A549 (cell line): Measurements from ENCODE around the gene GALNT7. TPM values are rescaled to one million over a fixed set of nuclear protein-coding genes. Genes with fewer than 3 reads are reported as not detected.

Experiments
- ATAC-seq, 2 experiments: fragments of 200-7000 bp in 1 of 2; fragments of >200 bp in 1 of 2; cut with Nextera tagmentation in 1 of 2; cut with Tn5 transposase in 1 of 2; 3 replicates each; pipeline versions ENCODE4 v1.8.0 to v1.9.1; 2018 to 2020; ENCODE audit warnings: mild to moderate bottlenecking in 1 of 2, moderate library complexity in 1 of 2
- CTCF ChIA-PET: fragments of 300-600 bp; sonication (Branson Sonifier 250); formaldehyde crosslinking; extraction: SDS; loops from one replicate; lab custom pipeline; 2021; ENCODE audit warnings: antibody characterized with exemption, inconsistent platforms; lab: Yijun Ruan, JAX
- POLR2A ChIA-PET: fragments of 350-600 bp; formaldehyde crosslinking; extraction: SDS; loops from one replicate; lab custom pipeline; 2021; ENCODE audit warnings: antibody characterized with exemption, inconsistent platforms; lab: Yijun Ruan, JAX
- DNase-seq, 2 experiments: peaks; one replicate each; pipeline versions ENCODE4 v3.0.0 to v3.0.0-alpha.2; 2011 to 2016; ENCODE audit warnings: low read depth in 1 of 2, low spot score in 1 of 2
- FAIRE-seq: peaks from 2 replicates; lab custom pipeline; 2011; peaks lifted over from hg19 to GRCh38; lab: Jason Lieb, UNC
- H3K27ac ChIP-seq, 2 experiments: fragments of >200 bp; sonication (Bioruptor Twin); formaldehyde crosslinking; 3 replicates each; pipeline ENCODE4 v1.5.1; 2016 to 2017
- H3K4me1 ChIP-seq: fragments of >200 bp; sonication (Bioruptor Twin); formaldehyde crosslinking; 3 replicates; pipeline ENCODE4 v1.6.1; 2016
- H3K4me2 ChIP-seq: fragments of >200 bp; sonication (Bioruptor Twin); formaldehyde crosslinking; 3 replicates; pipeline ENCODE4 v1.6.1; 2016
- H3K4me3 ChIP-seq: fragments of >200 bp; sonication (Bioruptor Twin); formaldehyde crosslinking; 3 replicates; pipeline ENCODE4 v1.5.1; 2016
- H3K9me3 ChIP-seq: fragments of >200 bp; sonication (Bioruptor Twin); formaldehyde crosslinking; 3 replicates; pipeline ENCODE4 v1.6.1; 2016
- CBX8 ChIP-seq: fragments of 200-600 bp; sonication (generic); IDR thresholded peaks from 2 replicates; pipeline ENCODE4 v1.6.1; 2016
- CEBPB ChIP-seq, 2 experiments: fragments of >200 bp in 1 of 2; sonication (Bioruptor Twin) in 1 of 2; formaldehyde crosslinking in 1 of 2; IDR thresholded peaks; 2 replicates each; pipeline ENCODE4 v1.6.1; 2012 to 2016
- CHD2 ChIP-seq: fragments of 150-350 bp; IDR thresholded peaks from 2 replicates; pipeline ENCODE4 v1.6.1; 2014; ENCODE audit warnings: low read length; ENCODE audit not compliant: partially characterized antibody
- CHD4 ChIP-seq: fragments of 200-600 bp; sonication (generic); IDR thresholded peaks from 2 replicates; pipeline ENCODE4 v1.6.1; 2016; ENCODE audit warnings: antibody characterized with exemption, mild to moderate bottlenecking, borderline replicate concordance
- EHF ChIP-seq: fragments of 250-450 bp; sonication (Bioruptor Pico); IDR thresholded peaks from 2 replicates; pipeline ENCODE4 v1.5.0; 2020; ENCODE audit warnings: mild to moderate bottlenecking
- EP300 ChIP-seq, 2 experiments: fragments of >200 bp; sonication (Bioruptor Twin); formaldehyde crosslinking; IDR thresholded peaks; 2 replicates in 1 of 2; 3 replicates in 1 of 2; pipeline ENCODE4 v1.6.1; 2016 to 2017
- ESRRA ChIP-seq: fragments of 150-350 bp; IDR thresholded peaks from 2 replicates; pipeline ENCODE4 v1.6.1; 2014; ENCODE audit warnings: mild to moderate bottlenecking, low read length, borderline replicate concordance
- FOSL2 ChIP-seq, 2 experiments: fragments of 450-650 bp in 1 of 2; fragments of >200 bp in 1 of 2; sonication (Bioruptor Twin) in 1 of 2; formaldehyde crosslinking; IDR thresholded peaks; 2 replicates each; pipeline versions ENCODE4 v1.5.0 to v1.6.1; 2016 to 2020; ENCODE audit warnings: mild to moderate bottlenecking in 1 of 2, moderate library complexity in 1 of 2
- FOXS1 ChIP-seq: fragments of 250-450 bp; sonication (Bioruptor Pico); IDR thresholded peaks from 2 replicates; pipeline ENCODE4 v1.5.0; 2020; ENCODE audit warnings: mild to moderate bottlenecking, moderate library complexity
- GATA3 ChIP-seq: IDR thresholded peaks from 2 replicates; pipeline ENCODE4 v1.6.1; 2012; ENCODE audit warnings: borderline replicate concordance
- HEYL ChIP-seq: fragments of 250-450 bp; sonication (Bioruptor Pico); IDR thresholded peaks from 2 replicates; pipeline ENCODE4 v1.8.0; 2021; ENCODE audit warnings: mild to moderate bottlenecking, moderate library complexity
- HOXB5 ChIP-seq: fragments of 250-450 bp; sonication (Bioruptor Pico); IDR thresholded peaks from 2 replicates; pipeline ENCODE4 v1.5.0; 2020; ENCODE audit warnings: mild to moderate bottlenecking, moderate library complexity
- JUN ChIP-seq, 2 experiments: fragments of >200 bp; sonication (Bioruptor Twin); formaldehyde crosslinking; IDR thresholded peaks; 2 replicates in 1 of 2; 3 replicates in 1 of 2; pipeline ENCODE4 v1.6.1; 2016 to 2017
- KDM1A ChIP-seq: fragments of 200-600 bp; sonication (generic); IDR thresholded peaks from 2 replicates; pipeline ENCODE4 v1.6.1; 2016; ENCODE audit warnings: low read depth, mild to moderate bottlenecking
- KDM5A ChIP-seq: fragments of 200-600 bp; sonication (generic); IDR thresholded peaks from 2 replicates; pipeline ENCODE4 v1.6.1; 2016; ENCODE audit warnings: antibody characterized with exemption, mild to moderate bottlenecking
- MYC ChIP-seq: IDR thresholded peaks from 2 replicates; pipeline ENCODE4 v1.6.1; 2012; ENCODE audit warnings: mild to moderate bottlenecking, inconsistent platforms, low read length, improper control_type of control experiment, borderline replicate concordance
- NPAS2 ChIP-seq: fragments of 250-450 bp; sonication (Bioruptor Pico); IDR thresholded peaks from 2 replicates; pipeline ENCODE4 v1.8.0; 2022; ENCODE audit warnings: mild to moderate bottlenecking, moderate library complexity, borderline replicate concordance
- NR3C1 ChIP-seq: fragments of >200 bp; sonication (Bioruptor Twin); formaldehyde crosslinking; IDR thresholded peaks from 3 replicates; pipeline ENCODE4 v1.6.1; 2017
- PHF8 ChIP-seq: fragments of 200-600 bp; sonication (generic); IDR thresholded peaks from 2 replicates; pipeline ENCODE4 v1.6.1; 2016; ENCODE audit warnings: low read depth, mild to moderate bottlenecking, antibody characterized with exemption, moderate library complexity, borderline replicate concordance
- RAD21 ChIP-seq, 2 experiments: fragments of >200 bp in 1 of 2; sonication (Bioruptor Twin) in 1 of 2; formaldehyde crosslinking in 1 of 2; IDR thresholded peaks in 1 of 2; conservative IDR thresholded peaks in 1 of 2; 2 replicates in 1 of 2; 3 replicates in 1 of 2; pipeline ENCODE4 v1.6.1; 2012 to 2018; ENCODE audit warnings: inconsistent platforms in 1 of 2
- RFX5 ChIP-seq: fragments of 450-650 bp; IDR thresholded peaks from 2 replicates; pipeline ENCODE4 v1.7.1; 2014; ENCODE audit warnings: antibody characterized with exemption, mild to moderate bottlenecking, moderate library complexity
- ZC3H11A ChIP-seq: fragments of 450-650 bp; IDR thresholded peaks from 2 replicates; pipeline ENCODE4 v1.6.1; 2014; ENCODE audit warnings: antibody characterized with exemption, mild to moderate bottlenecking
- ZFP36 ChIP-seq: fragments of 450-650 bp; IDR thresholded peaks from 2 replicates; pipeline ENCODE4 v1.6.1; 2014; ENCODE audit warnings: borderline replicate concordance; ENCODE audit not compliant: partially characterized antibody
- ZNF302 ChIP-seq: fragments of 250-450 bp; sonication (Bioruptor Pico); IDR thresholded peaks from 2 replicates; pipeline ENCODE4 v1.9.0; 2021; ENCODE audit warnings: inconsistent platforms, mild to moderate bottlenecking, moderate library complexity
- WGBS: methylation state at CpG from one replicate; pipeline ENCODE4 v1.1.6; 2017; ENCODE audit errors: missing lambda C conversion rate; 5-methylcytosine and 5-hydroxymethylcytosine counted together
- polyA plus RNA-seq, 4 experiments: library from polyadenylated mRNA; depleted of rRNA in 3 of 4; stranded (reverse); fragments of >200 nt; fragmentation: RNase III in 1 of 4; extraction: RNeasy Plus Mini Kit Qiagen cat#74134 plus additional on column Dnase treatment in 1 of 4; gene quantifications; 2 replicates in 3 of 4; 3 replicates in 1 of 4; pipeline ENCODE4 v1.2.3, GENCODE V29; 2011 to 2017
- TF ChIP-seq, protein P1 (sequence below): fragments of >200 bp; sonication (Bioruptor Twin); formaldehyde crosslinking; IDR thresholded peaks from 2 replicates; pipeline ENCODE4 v1.6.1; 2016
- TF ChIP-seq, protein P2 (sequence below): fragments of 450-650 bp; IDR thresholded peaks from 2 replicates; pipeline ENCODE4 v1.6.1; 2014; ENCODE audit warnings: antibody characterized with exemption
- TF ChIP-seq, protein P3 (sequence below): IDR thresholded peaks from 2 replicates; pipeline ENCODE4 v1.6.1; 2012
- TF ChIP-seq, protein P4 (sequence below): fragments of 250-450 bp; sonication (Bioruptor Pico); IDR thresholded peaks from 2 replicates; pipeline ENCODE4 v1.5.0; 2020; ENCODE audit warnings: low read depth, mild to moderate bottlenecking, moderate library complexity
- TF ChIP-seq, protein P5 (sequence below): fragments of >200 bp; sonication (Bioruptor Twin); formaldehyde crosslinking; IDR thresholded peaks from 3 replicates; pipeline ENCODE4 v1.6.1; 2016

The GALNT7 gene
- polyA plus RNA-seq, 2 of the 4 experiments (the other 2 are of a cell fraction): 28.8 to 63.6 TPM

DNA sequence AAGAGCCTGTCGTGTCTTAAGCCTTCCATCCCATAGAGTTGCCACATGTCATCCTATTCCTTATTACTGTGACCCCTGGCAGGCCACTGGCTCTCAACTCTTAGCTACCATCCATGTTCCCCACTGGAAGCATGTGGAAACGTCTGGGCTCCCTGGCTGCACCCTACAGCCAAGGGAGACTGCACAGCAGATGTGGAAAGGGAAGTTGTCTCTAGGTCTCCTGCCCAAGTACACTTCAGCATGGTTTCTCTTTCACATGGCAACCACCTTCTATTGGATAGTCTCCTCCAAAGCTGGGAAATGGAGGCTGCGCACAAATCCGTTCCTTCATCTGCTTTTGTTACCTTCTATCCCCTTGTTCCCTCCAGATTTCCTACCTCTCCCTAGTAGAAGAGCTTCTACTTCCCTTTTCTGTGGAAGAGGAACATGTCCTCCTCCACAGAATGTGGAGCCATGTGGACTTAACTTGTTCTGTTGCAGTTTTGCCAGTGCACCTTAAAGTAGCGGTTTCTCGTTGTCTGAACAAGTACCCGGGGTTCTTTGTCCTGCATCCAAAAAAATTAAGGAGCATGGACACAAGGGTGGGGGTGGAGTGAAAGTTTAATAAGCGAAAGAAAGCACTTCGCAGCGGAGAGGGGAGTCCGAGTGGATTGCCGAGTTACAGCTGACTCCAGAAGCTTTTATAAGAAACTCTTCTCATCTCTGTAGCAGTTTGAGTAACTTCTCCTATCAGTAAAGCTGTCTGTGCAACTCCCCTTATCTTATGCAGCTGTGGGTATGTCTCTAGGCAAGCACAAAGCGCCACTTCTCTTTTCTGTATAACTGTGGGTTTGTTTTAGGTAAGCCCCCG, 113.0 kb downstream of the GALNT7 start:
- no peak for TF ChIP-seq ESRRA
- no peak for TF ChIP-seq ZFP36
- TF ChIP-seq, protein P1, sequence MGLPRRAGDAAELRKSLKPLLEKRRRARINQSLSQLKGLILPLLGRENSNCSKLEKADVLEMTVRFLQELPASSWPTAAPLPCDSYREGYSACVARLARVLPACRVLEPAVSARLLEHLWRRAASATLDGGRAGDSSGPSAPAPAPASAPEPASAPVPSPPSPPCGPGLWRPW: no peak
- no peak for TF ChIP-seq EP300 (IDR thresholded peaks at IDR 0.05)
- TF ChIP-seq EHF (CRISPR knock-in tag): no peak
- TF ChIP-seq ZNF302 (CRISPR knock-in tag): no peak
- no peak for TF ChIP-seq RFX5
- TF ChIP-seq, protein P2, sequence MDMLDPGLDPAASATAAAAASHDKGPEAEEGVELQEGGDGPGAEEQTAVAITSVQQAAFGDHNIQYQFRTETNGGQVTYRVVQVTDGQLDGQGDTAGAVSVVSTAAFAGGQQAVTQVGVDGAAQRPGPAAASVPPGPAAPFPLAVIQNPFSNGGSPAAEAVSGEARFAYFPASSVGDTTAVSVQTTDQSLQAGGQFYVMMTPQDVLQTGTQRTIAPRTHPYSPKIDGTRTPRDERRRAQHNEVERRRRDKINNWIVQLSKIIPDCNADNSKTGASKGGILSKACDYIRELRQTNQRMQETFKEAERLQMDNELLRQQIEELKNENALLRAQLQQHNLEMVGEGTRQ: no peak
- TF ChIP-seq, protein P3, sequence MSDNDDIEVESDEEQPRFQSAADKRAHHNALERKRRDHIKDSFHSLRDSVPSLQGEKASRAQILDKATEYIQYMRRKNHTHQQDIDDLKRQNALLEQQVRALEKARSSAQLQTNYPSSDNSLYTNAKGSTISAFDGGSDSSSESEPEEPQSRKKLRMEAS: no peak
- TF ChIP-seq HEYL (CRISPR knock-in tag): no peak
- TF ChIP-seq, protein P4, sequence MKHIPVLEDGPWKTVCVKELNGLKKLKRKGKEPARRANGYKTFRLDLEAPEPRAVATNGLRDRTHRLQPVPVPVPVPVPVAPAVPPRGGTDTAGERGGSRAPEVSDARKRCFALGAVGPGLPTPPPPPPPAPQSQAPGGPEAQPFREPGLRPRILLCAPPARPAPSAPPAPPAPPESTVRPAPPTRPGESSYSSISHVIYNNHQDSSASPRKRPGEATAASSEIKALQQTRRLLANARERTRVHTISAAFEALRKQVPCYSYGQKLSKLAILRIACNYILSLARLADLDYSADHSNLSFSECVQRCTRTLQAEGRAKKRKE (CRISPR knock-in tag): no peak
- TF ChIP-seq MYC: no peak
- no peak for TF ChIP-seq FOSL2 (IDR thresholded peaks at IDR 0.05)
- no peak for TF ChIP-seq FOSL2 (CRISPR knock-in tag; IDR thresholded peaks at IDR 0.05)
- TF ChIP-seq, all 56 proteins: peak for 0
- ChIA-PET CTCF (interaction anchor here (1.1 to 1.5 kb wide), 3 partner anchors 11 to 23 kb away, joined by 3 read pairs; no protein-coding TSS in a partner anchor), POLR2A (no interaction called here)
- FAIRE-seq (no peak), ATAC-seq (no peak), DNase-seq (no peak)
- peaks cover 6% of the 10 kb centered on the region; the same call in 2 of the 3 replicates for H3K9me3 ChIP-seq
- H3K4me1 ChIP-seq: no peaks in the 10 kb centered on the region
- H3K27ac ChIP-seq: no peak overlapping the region
- H3K4me2 ChIP-seq: no peak overlapping the region
- WGBS: 86% methylated on average over 14 of the region's 14 CpGs
- H3K4me3 ChIP-seq: no peak overlapping the region

DNA sequence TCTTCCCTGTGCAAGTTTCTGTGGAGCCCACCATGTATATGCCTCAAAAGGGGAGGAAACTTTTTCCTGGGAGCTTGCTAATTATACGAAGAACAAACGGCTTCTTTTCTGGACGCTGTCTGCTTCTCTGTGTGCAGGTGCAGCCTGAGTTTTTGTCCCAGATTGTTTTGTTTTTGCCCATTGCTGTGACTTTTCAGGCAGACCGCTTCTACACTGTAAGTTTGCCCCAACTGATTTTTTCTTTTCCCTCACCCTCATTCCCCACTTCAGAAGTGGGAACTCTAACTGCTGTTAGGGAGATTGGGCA, 113.6 kb downstream of the GALNT7 start:
- Histone ChIP-seq H3K9me3 (peaks cover 6% of the 10 kb centered on the region; the same call in 2 of the 3 replicates), H3K27ac (no peak overlapping the region), H3K4me3 (no peak overlapping the region), H3K4me1 (no peaks in the 10 kb centered on the region), H3K4me2 (no peak overlapping the region)
- 92% methylated on average over 4 of the region's 4 CpGs for WGBS
- POLR2A ChIA-PET: no interaction called here
- CTCF ChIA-PET: interaction anchor here (1.1 to 1.5 kb wide), 3 partner anchors 10 to 24 kb away, joined by 3 read pairs; no protein-coding TSS in a partner anchor
- no peak for DNase-seq
- no peak for FAIRE-seq
- no peak for ATAC-seq
- TF ChIP-seq KDM5A (no peak), NPAS2 (CRISPR knock-in tag) (no peak), KDM1A (no peak), GATA3 (no peak), PHF8 (no peak), EHF (CRISPR knock-in tag) (no peak), HOXB5 (CRISPR knock-in tag) (no peak), NR3C1 (no peak), ZFP36 (no peak), RAD21 (conservative IDR thresholded peaks at IDR 0.05 in 1 of 2, IDR thresholded peaks at IDR 0.05 in 1 of 2) (no peak), FOXS1 (no peak), CHD2 (no peak), CBX8 (no peak), CHD4 (no peak), CEBPB (IDR thresholded peaks at IDR 0.05) (no peak), RFX5 (no peak), JUN (IDR thresholded peaks at IDR 0.05) (no peak), ZC3H11A (no peak)
- TF ChIP-seq, protein P1: no peak
- TF ChIP-seq, protein P5, sequence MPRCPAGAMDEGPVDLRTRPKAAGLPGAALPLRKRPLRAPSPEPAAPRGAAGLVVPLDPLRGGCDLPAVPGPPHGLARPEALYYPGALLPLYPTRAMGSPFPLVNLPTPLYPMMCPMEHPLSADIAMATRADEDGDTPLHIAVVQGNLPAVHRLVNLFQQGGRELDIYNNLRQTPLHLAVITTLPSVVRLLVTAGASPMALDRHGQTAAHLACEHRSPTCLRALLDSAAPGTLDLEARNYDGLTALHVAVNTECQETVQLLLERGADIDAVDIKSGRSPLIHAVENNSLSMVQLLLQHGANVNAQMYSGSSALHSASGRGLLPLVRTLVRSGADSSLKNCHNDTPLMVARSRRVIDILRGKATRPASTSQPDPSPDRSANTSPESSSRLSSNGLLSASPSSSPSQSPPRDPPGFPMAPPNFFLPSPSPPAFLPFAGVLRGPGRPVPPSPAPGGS: no peak
